Loucy (cell line): ENCODE data around the gene BICD1.
A peak's percentile ranks its signal among the peaks of the same experiment; 100 is the strongest.

Experiments
- H2AFZ ChIP-seq: fragments of 200-600 bp; sonication (generic); 2 replicates; pipeline ENCODE4 v1.6.0; 2016; ENCODE audit warnings: antibody characterized with exemption, mild to moderate bottlenecking, low read length, moderate library complexity
- H3F3A ChIP-seq: fragments of 200-600 bp; 2 replicates; pipeline ENCODE4 v1.6.0; 2016; ENCODE audit warnings: antibody characterized with exemption, low read depth, mild to moderate bottlenecking
- H3K27me3 ChIP-seq: fragments of 200-600 bp; sonication (generic); 2 replicates; pipeline ENCODE4 v1.6.1; 2014; ENCODE audit warnings: low read length, mild to moderate bottlenecking; ENCODE audit not compliant: insufficient read depth, poor library complexity, severe bottlenecking
- H3K36me3 ChIP-seq: fragments of 200-600 bp; sonication (generic); 2 replicates; pipeline ENCODE4 v1.6.1; 2016; ENCODE audit warnings: low read length; ENCODE audit not compliant: insufficient read depth
- H3K4me1 ChIP-seq: fragments of 200-600 bp; sonication (generic); 2 replicates; pipeline ENCODE4 v1.5.1; 2014; ENCODE audit warnings: low read length, mild to moderate bottlenecking; ENCODE audit not compliant: insufficient read depth, poor library complexity, severe bottlenecking
- H3K4me2 ChIP-seq: fragments of 200-600 bp; sonication (generic); 2 replicates; pipeline ENCODE4 v1.6.0; 2014; ENCODE audit warnings: antibody characterized with exemption, low read length, low read depth, mild to moderate bottlenecking; ENCODE audit not compliant: poor library complexity, severe bottlenecking
- H3K4me3 ChIP-seq: fragments of 200-600 bp; sonication (generic); 2 replicates; pipeline ENCODE4 v1.5.1; 2014; ENCODE audit warnings: low read length, mild to moderate bottlenecking, mixed read lengths; ENCODE audit not compliant: poor library complexity, severe bottlenecking
- H3K79me2 ChIP-seq: fragments of 200-600 bp; sonication (generic); 2 replicates; pipeline ENCODE4 v1.6.1; 2014; ENCODE audit warnings: low read length; ENCODE audit not compliant: insufficient read depth
- H3K9ac ChIP-seq: fragments of 200-600 bp; sonication (generic); 2 replicates; pipeline ENCODE4 v1.6.0; 2014; ENCODE audit warnings: mild to moderate bottlenecking, low read depth, low read length, moderate library complexity; ENCODE audit not compliant: poor library complexity, severe bottlenecking
- H3K9me2 ChIP-seq: fragments of 200-600 bp; sonication (generic); replicated peaks from 2 replicates; pipeline ENCODE4 v1.6.1; 2016; ENCODE audit warnings: low read depth, low read length, mixed read lengths
- H3K9me3 ChIP-seq: fragments of 200-600 bp; sonication (generic); 2 replicates; pipeline ENCODE4 v1.6.1; 2014; ENCODE audit warnings: mild to moderate bottlenecking, antibody characterized with exemption, low read length, low read depth; ENCODE audit not compliant: insufficient read depth
- H4K20me1 ChIP-seq: fragments of 200-600 bp; sonication (generic); 2 replicates; pipeline ENCODE4 v1.6.0; 2014; ENCODE audit warnings: antibody characterized with exemption, low read length, mild to moderate bottlenecking; ENCODE audit not compliant: insufficient read depth, poor library complexity, severe bottlenecking
- CTCF ChIP-seq: fragments of 200-600 bp; sonication (generic); conservative IDR thresholded peaks from 2 replicates; pipeline ENCODE4 v1.5.1; 2014; ENCODE audit warnings: mild to moderate bottlenecking, antibody characterized with exemption, low read length
- EZH2phosphoT487 ChIP-seq: fragments of 200-600 bp; IDR thresholded peaks from 2 replicates; pipeline ENCODE4 v1.6.1; 2018; ENCODE audit warnings: antibody characterized with exemption, mild to moderate bottlenecking, moderate library complexity, borderline replicate concordance

BICD1 gene

GRCh38 chr12:32272465-32272864, 165.8 kb downstream of the BICD1 start:
- H3K79me2 ChIP-seq, result peaks cover 7% of the 10 kb centered on the region; the same call in 1 of the 2 replicates
- peaks cover 38% of the 10 kb centered on the region for H3K4me1 ChIP-seq
- H4K20me1 ChIP-seq, result no peaks in the 10 kb centered on the region
- TF ChIP-seq CTCF (no peak), EZH2phosphoT487 (no peak)
- H3K36me3 ChIP-seq, result no peaks in the 10 kb centered on the region
- no peak overlapping the region for H3K4me3 ChIP-seq
- no peaks in the 10 kb centered on the region for H3K27me3 ChIP-seq
- H3K9me3 ChIP-seq, result no peaks in the 10 kb centered on the region
- peak overlapping the region; percentile 79 for H3K4me2 ChIP-seq
- no peak overlapping the region for H2AFZ ChIP-seq
- no peaks in the 10 kb centered on the region for H3K9me2 ChIP-seq
- H3K9ac ChIP-seq, result peak overlapping the region; percentile 64
- no peaks in the 10 kb centered on the region for H3F3A ChIP-seq

- no peak for TF ChIP-seq CTCF
- TF ChIP-seq EZH2phosphoT487, result no peak
- H3K27me3 ChIP-seq, result no peaks in the 10 kb centered on the region
- H3K9ac ChIP-seq, result peak overlapping the region; percentile 64
- H3K79me2 ChIP-seq, result peaks cover 1% of the 10 kb centered on the region; the same call in 1 of the 2 replicates
- H2AFZ ChIP-seq, result peak overlapping the region; percentile 11; the same call in 1 of the 2 replicates
- H3K9me3 ChIP-seq, result no peaks in the 10 kb centered on the region
- no peaks in the 10 kb centered on the region for H3K9me2 ChIP-seq
- H3K36me3 ChIP-seq, result no peaks in the 10 kb centered on the region
- H4K20me1 ChIP-seq, result no peaks in the 10 kb centered on the region
- H3K4me1 ChIP-seq, result peaks cover 36% of the 10 kb centered on the region
- peak overlapping the region; percentile 79 for H3K4me2 ChIP-seq
- H3F3A ChIP-seq, result no peaks in the 10 kb centered on the region
- peak overlapping the region; percentile 59 for H3K4me3 ChIP-seq
Measured at GRCh38 chr12:32273063-32273522, 166.4 kb downstream of the BICD1 start.

GRCh38 chr12:32273712-32274111, 167.1 kb downstream of the BICD1 start:
- peak overlapping the region; percentile 64 for H3K9ac ChIP-seq
- H2AFZ ChIP-seq, result peak overlapping the region; percentile 11; the same call in 1 of the 2 replicates
- H3K79me2 ChIP-seq, result no peaks in the 10 kb centered on the region
- peak overlapping the region; percentile 59 for H3K4me3 ChIP-seq
- no peaks in the 10 kb centered on the region for H3K27me3 ChIP-seq
- peak overlapping the region; percentile 79 for H3K4me2 ChIP-seq
- H3K36me3 ChIP-seq, result no peaks in the 10 kb centered on the region
- no peaks in the 10 kb centered on the region for H4K20me1 ChIP-seq
- no peaks in the 10 kb centered on the region for H3K9me3 ChIP-seq
- H3F3A ChIP-seq, result no peaks in the 10 kb centered on the region
- TF ChIP-seq EZH2phosphoT487 (no peak), CTCF (no peak)
- H3K4me1 ChIP-seq, result peaks cover 36% of the 10 kb centered on the region
- H3K9me2 ChIP-seq, result no peaks in the 10 kb centered on the region
